Measurements from ENCODE around the gene CAP1. TPM values are rescaled to one million over a fixed set of nuclear protein-coding genes. Genes with fewer than 3 reads are reported as not detected.

CAP1 gene
- total and polyA plus RNA-seq, 7 donors: 177 to 412 (median 234) TPM

DNA sequence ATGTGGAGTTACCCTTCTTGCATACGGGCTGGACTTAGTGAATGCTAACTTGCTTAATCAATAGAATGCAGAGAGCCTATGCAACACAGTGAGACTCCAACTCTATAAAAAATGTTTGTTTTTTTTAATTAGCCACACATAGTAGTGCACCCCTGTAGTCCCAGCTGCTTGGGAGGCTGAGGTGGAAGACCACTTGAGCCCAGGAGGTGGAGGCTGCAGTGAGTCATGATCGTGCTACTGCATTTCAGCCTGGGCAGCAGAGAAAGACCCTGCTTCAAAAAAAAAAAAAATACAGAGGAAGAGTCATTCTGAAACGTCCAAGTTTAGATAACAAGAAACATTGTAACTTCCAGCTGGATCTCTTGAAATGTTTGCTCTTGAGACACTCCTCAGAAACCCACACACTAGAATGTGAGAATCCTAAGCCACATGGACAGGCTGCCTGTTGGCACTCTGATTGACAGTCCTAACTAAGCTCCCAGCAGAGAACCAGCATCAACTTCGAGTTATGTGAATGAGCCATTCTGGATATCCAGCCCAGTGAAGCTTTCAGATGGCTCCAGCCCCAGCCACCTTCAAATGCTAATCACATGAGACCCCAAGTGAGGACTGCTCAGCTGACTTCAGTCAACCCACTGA is 20.0 kb upstream of the CAP1 start:
- WGBS, 2 donors: 53 to 68% methylated on average over 4 of the region's 4 CpGs
- no peak for DNase-seq
- Histone ChIP-seq H3K9me3 (no peaks in the 10 kb centered on the region), H3K4me3 (no peak overlapping the region), H3K27me3 (no peaks in the 10 kb centered on the region), H3K36me3 (no peaks in the 10 kb centered on the region), H3K27ac (no peak overlapping the region), H3K4me1 (no peaks in the 10 kb centered on the region)
- TF ChIP-seq POLR2A (IDR thresholded peaks at IDR 0.05): no peak
- TF ChIP-seq EP300 (IDR thresholded peaks at IDR 0.05): no peak
- TF ChIP-seq, protein P1, sequence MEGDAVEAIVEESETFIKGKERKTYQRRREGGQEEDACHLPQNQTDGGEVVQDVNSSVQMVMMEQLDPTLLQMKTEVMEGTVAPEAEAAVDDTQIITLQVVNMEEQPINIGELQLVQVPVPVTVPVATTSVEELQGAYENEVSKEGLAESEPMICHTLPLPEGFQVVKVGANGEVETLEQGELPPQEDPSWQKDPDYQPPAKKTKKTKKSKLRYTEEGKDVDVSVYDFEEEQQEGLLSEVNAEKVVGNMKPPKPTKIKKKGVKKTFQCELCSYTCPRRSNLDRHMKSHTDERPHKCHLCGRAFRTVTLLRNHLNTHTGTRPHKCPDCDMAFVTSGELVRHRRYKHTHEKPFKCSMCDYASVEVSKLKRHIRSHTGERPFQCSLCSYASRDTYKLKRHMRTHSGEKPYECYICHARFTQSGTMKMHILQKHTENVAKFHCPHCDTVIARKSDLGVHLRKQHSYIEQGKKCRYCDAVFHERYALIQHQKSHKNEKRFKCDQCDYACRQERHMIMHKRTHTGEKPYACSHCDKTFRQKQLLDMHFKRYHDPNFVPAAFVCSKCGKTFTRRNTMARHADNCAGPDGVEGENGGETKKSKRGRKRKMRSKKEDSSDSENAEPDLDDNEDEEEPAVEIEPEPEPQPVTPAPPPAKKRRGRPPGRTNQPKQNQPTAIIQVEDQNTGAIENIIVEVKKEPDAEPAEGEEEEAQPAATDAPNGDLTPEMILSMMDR (IDR thresholded peaks at IDR 0.05): no peak
- TF ChIP-seq POLR2AphosphoS5 (IDR thresholded peaks at IDR 0.05): no peak
- intact Hi-C loops (cut with DNase I): no loop called here

DNA sequence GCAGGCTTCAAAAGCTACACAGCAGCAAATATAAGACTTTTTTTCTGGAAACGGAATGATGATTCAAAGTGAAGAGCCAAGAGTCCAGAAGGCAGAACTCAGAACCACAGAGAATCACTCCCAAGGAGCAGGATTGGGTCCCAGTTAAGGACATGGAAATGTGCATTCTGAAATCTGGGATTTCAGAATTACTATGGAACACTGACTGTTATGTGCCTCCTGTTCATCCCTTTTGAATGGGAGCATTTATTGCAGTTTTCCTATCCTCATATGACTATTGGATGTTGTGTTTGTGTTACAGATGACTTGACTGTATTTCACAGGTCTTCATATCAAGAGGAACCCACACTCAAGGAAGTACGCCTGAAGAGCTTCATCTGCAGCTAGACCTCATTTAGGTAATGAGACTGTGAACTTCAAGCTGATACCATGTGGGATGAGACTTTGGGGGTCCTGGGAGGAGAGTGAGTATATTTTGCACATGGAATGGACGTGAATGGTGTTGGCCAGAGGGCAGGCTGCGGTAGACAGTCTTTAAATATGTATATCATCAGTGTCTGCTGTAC is 17.1 kb upstream of the CAP1 start:
- Histone ChIP-seq H3K4me1 (no peaks in the 10 kb centered on the region), H3K27me3 (no peaks in the 10 kb centered on the region), H3K27ac (no peak overlapping the region), H3K36me3 (no peaks in the 10 kb centered on the region), H3K4me3 (no peak overlapping the region), H3K9me3 (no peaks in the 10 kb centered on the region)
- no peak for TF ChIP-seq EP300 (IDR thresholded peaks at IDR 0.05)
- TF ChIP-seq POLR2AphosphoS5 (IDR thresholded peaks at IDR 0.05): no peak
- no peak for TF ChIP-seq POLR2A (IDR thresholded peaks at IDR 0.05)
- TF ChIP-seq, protein P1 (IDR thresholded peaks at IDR 0.05): no peak
- intact Hi-C loops (cut with DNase I): no loop called here
- WGBS, 2 donors: 80 to 82% methylated on average over 4 of the region's 4 CpGs
- no peak for DNase-seq

DNA sequence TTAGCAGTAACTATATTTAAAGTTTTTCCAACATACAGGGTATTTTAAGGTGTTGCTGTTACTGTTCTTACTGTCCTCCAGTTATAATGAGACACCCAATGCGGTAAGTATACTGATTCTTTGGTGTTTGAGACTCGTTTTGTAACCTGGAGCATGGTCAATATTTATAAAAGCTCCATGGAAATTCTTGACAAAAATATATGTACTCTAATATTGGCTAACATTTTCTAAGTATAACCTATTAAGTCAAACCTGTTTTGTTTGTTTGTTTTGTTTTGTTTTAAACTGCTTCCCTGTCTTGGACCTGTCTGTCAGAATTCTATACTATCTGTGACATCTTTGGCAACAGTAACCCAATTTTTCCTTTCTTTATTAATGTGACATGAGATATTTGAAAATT is 15.9 kb upstream of the CAP1 start:
- no peaks in the 10 kb centered on the region for H3K36me3 ChIP-seq
- DNase-seq: no peak
- H3K4me1 ChIP-seq: no peaks in the 10 kb centered on the region
- TF ChIP-seq POLR2A (IDR thresholded peaks at IDR 0.05): no peak
- TF ChIP-seq EP300 (IDR thresholded peaks at IDR 0.05): no peak
- TF ChIP-seq POLR2AphosphoS5 (IDR thresholded peaks at IDR 0.05): no peak
- TF ChIP-seq, protein P1 (IDR thresholded peaks at IDR 0.05): no peak
- H3K4me3 ChIP-seq: no peak overlapping the region
- H3K27ac ChIP-seq: no peak overlapping the region
- intact Hi-C loops (cut with DNase I): no loop called here
- WGBS, 2 donors: 80 to 89% methylated on average over 2 of the region's 2 CpGs
- no peaks in the 10 kb centered on the region for H3K9me3 ChIP-seq
- no peaks in the 10 kb centered on the region for H3K27me3 ChIP-seq

DNA sequence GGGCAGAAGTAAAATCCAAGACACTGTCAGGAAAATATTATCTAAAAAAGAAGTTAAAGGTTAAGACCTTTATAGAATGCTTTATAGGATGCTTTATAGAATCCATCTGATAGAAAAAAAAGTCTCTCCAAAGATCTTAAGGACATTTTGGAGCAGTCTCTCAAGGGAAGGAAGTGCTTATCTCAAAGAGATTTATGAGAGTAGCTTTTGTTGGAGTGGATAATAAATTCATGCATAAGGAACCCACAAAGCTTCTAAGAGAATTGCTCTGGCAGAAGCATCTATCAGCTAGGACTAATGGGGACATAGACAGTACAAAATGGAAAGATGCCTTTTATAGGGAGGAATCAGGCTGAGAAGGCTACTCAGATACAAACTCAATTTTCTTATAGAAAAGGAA is 12.9 kb upstream of the CAP1 start:
- Histone ChIP-seq H3K27ac (no peak overlapping the region), H3K27me3 (no peaks in the 10 kb centered on the region), H3K36me3 (no peaks in the 10 kb centered on the region), H3K9me3 (no peaks in the 10 kb centered on the region), H3K4me1 (peaks cover 0 to 9% (median 0%) of the 10 kb centered on the region in 4 donors), H3K4me3 (no peak overlapping the region)
- TF ChIP-seq POLR2A (IDR thresholded peaks at IDR 0.05) (no peak), EP300 (IDR thresholded peaks at IDR 0.05) (no peak), POLR2AphosphoS5 (IDR thresholded peaks at IDR 0.05) (no peak)
- TF ChIP-seq, protein P1 (IDR thresholded peaks at IDR 0.05): no peak
- DNase-seq: no peak
- intact Hi-C loops (cut with DNase I): no loop called here
